GM21381 (cell line): ENCODE measurements around the gene PTBP3.
"Not testable (repeated sequence)": the region's sequence is repeated elsewhere in the genome, so short reads cannot be mapped to it uniquely, and the experiment has no call there.

Source experiments
- ATAC-seq: cut with Tn5 transposase; IDR thresholded peaks from one replicate; pipeline ENCODE4 v1.9.1; 2021; ENCODE audit warnings: mild to moderate bottlenecking, moderate library complexity; ENCODE audit not compliant: unreplicated experiment

Gene PTBP3

DNA sequence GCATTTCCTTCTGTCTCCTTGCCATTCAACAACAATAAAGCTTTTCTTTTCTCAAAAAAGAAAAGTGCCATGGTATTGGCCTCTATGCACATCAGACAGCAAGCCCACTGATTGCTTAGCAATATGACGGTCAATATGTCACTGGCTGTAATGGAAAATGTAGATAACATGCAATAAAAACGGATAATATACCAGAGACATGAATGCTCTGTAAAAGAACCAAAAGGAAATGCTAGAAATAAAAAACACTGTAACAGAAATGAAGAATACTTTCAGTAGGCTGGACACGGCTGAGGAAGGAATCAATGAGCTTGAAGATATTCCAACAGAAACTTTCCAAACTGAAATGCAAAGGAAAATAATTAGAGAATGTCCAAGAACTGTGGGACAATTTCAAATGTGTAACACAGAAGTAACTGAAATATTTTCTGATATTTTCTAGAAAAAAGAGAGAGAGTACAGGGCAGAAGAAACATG lies 10.0 kb downstream of the PTBP3 start:
- ATAC-seq = no peak

GRCh38 chr9:112322701-112323377 lies 10.6 kb downstream of the PTBP3 start:
- no peak for ATAC-seq

DNA sequence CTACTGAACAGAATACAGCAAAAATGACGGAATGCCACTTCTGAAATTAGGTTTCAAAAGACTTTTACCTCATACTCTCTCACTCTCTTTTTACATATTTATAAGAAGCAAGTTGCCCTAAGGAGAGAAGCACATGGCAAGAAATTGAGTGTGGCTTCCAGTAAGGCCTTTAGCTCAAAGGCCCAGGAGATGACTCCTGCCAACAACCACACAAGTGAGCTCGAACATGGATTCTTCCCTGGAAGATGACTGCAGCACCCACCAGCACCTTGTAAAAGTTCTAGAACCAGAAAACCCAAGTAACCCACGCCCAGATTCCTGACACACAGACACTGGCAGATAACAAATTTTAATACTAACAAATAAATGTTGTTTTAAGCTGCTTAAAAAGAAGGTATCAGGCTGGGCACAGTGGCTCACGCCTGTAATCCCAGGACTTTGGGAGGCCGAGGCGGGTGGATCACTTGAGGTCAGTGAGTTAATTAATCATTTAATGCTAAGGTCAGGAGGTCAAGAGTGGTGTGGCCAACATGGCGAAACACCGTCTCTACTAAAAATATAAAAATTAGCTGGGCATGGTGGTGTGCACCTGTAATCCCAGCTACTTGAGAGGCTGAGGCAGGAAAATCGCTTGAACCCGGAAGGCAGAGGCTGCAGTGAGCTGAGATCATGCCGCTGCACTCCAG lies 17.0 kb downstream of the PTBP3 start:
- no peak for ATAC-seq

DNA sequence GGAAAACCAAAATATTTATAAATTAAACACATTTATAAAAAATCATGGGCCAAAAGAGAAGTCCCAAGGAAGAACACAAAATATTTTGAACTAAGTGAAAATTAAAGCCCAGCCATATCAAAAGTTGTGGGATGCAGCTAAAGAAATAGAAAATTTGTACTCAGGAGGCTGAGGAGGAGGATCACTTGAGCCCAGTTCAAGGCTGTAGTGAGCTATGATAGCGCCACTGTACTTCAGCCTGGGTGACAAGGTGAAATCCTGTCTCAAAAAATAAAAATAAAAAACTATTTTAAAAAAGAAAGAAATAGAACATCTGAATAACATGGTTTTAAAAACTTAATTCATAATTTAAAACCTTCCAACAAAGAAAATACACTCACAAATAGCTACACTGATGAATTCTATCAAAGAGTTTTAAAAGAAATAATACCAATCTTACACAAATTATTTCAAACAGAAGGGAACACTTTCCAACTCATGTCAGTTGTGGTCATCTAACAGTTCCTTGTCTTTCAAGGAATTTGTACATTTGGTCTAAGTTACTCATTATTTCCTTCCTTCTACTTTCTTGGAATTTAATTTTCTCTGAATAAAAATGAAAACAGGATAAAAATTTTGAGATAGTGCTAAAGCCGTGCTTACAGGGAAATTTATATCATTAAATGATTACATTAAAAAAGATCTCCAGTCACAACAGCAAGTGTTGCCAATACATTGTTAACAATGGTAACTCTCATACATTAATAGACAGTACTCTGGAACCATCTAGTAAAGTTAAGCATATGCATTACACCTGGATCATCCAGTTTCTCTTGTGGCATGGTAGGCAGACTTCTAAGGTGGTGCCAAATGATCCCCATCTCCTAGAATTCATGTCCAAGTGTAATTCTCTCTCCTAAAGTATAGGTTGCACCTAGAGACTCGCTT lies 17.8 kb downstream of the PTBP3 start:
- ATAC-seq = no peak

DNA sequence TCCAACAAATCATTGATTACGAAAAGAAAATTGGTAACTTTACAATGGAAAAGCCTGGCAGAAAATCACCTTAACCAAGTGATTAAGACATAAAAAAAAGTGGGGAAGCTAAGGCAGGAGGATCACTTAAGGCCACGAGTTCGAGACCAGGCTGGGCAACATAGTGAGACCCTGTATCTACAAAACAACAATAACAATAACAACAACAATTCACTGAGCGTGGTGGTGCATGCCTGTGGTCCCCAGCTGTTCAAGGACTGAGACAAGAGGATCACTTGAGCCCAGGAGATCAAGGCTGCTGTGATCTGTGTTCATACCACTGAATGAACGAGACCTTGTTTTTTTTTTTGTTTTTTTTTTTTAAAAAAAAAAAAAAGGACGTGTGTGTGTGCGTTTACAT lies 21.3 kb downstream of the PTBP3 start:
- no peak for ATAC-seq

GRCh38 chr9:112311497-112311896 lies 21.9 kb downstream of the PTBP3 start:
- no peak for ATAC-seq

DNA sequence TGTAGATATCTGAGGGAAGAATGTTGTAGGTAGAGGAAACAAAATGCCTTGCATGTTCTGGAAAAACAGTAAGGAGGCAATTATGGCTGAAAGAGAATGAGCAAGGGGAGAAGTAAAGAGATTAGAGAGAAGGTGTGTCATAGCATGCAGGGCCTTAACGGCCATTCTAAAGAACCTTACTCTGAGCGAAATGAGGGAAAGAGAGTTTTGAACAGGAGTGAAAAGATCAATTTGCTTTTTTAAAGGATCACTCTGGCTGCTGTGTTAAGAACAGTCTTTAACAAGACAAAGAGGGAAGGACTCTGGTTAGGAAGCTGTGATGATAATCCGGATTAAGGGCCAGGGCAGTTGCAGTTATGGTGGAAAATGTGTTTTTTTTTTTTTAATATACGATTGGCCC lies 22.6 kb downstream of the PTBP3 start:
- ATAC-seq = no peak

DNA sequence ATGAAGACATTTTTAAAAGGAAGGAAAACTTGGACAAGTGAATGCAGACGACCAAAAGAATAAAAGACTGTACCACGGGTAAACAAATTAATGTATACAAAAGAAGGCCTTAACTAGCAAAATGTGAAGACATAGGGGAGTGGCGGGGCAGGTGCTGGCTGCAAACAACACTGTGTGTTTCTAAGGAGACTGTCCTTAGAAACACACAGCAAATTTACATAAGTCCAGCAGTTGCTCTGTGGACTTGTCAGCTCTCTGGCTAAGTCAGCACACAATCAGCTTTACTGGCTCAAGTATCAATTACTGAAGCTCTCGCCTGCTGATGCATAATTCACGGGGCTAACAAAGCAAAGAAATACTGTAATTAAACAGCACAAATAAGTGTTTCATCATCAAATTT lies 24.8 kb downstream of the PTBP3 start:
- no peak for ATAC-seq

GRCh38 chr9:112301420-112301819 lies 32.0 kb downstream of the PTBP3 start:
- ATAC-seq = no peak

- ATAC-seq = no peak
These were observed 33.9 kb downstream of the PTBP3 start for GRCh38 chr9:112299514-112299913.

- ATAC-seq = no peak
These were observed 36.5 kb downstream of the PTBP3 start for GRCh38 chr9:112296929-112297328.

GRCh38 chr9:112295174-112295573 lies 38.2 kb downstream of the PTBP3 start:
- no peak for ATAC-seq

DNA sequence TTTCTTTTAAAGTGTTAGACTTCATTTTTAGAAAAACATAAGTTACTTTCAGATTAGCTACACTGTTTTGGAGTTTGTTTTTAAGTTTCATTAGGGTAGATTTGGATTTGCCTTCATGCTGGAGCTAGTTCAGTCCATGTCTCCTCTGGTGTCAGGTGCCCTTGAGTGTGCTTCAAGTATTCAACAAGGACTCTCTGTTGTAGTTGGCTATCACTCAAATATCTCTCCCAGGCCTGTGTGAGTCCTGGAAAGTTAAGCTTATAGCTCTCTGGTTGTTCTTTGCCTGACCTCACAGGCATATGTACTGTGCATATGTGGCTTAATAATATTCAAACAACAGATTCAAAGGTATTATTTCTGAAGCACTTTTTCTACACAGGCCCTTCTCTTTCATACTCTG lies 45.4 kb downstream of the PTBP3 start:
- ATAC-seq = no peak

DNA sequence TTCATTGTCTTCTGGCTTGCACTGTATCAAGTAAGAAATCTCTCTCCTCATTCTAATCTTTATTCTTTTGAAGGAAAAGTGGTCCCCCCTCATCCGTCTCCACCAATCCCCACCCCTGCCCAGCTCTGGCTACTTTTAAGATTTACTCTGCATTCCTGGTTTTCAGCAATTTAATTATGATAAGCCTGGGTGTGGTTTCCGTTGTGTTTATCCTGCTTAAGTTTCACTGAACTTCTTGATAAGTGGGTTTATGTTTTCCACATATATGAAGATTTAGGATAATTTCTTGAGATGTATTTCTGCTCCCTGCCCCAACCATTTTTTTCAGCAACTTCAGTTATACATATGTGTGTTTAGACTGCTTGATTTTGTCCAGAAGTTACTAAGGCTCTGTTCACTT lies 46.5 kb downstream of the PTBP3 start:
- ATAC-seq = no peak

- ATAC-seq = no peak
These were observed 48.4 kb downstream of the PTBP3 start for GRCh38 chr9:112285056-112285455.

DNA sequence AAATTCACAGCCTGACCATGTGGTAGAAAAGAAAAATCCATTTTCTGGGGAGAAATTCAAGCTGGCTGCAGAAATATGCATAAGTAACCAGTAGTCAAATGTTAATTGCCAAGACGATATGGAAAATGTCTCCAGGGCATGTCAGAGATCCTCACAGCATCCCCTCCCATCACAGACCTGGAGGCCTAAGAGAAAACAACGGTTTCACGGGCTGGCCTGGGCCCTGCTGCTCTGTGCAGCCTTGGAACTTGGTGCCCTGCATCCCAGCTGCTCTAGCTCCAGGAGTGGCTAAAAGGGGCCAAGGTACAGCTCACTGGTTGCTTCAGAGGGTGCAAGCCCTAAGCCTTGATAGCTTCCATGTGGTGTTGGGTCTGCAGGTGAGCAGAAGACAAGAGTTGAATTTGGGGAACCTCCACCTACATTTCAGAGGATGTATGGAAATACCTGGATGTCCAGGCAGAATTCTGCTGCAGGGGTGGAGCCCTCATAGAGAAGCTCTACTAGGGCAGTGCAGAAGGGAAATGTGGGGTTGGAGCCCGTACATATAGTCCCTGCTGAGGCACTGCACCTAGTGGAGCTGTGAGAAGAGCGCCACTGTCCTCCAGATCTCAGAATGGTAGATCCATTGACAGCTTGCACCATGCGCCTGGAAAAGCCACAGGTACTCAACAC lies 49.7 kb downstream of the PTBP3 start:
- no peak for ATAC-seq

GRCh38 chr9:112282841-112283240 lies 50.6 kb downstream of the PTBP3 start:
- not testable (repeated sequence) for ATAC-seq

- no peak for ATAC-seq
These were observed 52.5 kb downstream of the PTBP3 start for GRCh38 chr9:112280904-112281303.

- ATAC-seq = no peak
These were observed 53.9 kb downstream of the PTBP3 start for GRCh38 chr9:112279501-112279900.

DNA sequence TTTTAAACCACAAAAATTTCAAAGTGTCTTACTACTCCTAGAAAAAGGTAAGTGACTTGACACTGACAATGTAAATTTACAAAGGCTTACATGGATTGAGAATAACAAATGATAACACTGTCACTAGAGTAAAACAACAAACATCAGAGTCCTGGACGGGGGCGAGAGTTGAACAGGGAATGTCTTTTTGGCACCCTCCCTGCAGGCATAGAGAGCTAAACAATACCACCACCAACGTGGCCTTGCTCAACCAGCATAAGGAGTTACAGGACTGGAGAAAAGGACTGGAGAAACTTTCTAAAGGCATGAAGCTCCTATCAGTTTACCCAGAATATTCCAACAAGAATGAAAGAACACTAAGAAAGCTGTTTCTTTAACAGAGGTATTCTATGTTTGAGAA lies 55.3 kb downstream of the PTBP3 start:
- no peak for ATAC-seq

GRCh38 chr9:112274600-112274999 lies 58.8 kb downstream of the PTBP3 start:
- ATAC-seq = no peak
